Measurements from ENCODE around the gene TMEM200C. TPM values are rescaled to one million over a fixed set of nuclear protein-coding genes. Genes with fewer than 3 reads are reported as not detected.

The TMEM200C gene
- total and polyA plus RNA-seq, 2 donors (not counting 1 experiment from before 2014, with no cell fraction given): not detected

GRCh38 chr18:5890331-5891183, 4.8 kb downstream of the TMEM200C start:
- no peak overlapping the region for H3K4me3 Mint-ChIP-seq
- CTCF ChIA-PET: interaction anchor here (1.0 to 3.2 kb wide), 5 partner anchors 11 to 787 kb away, joined by 3 to 13 read pairs (median 3); no protein-coding TSS in a partner anchor
- ATAC-seq (ENCODE audit: low read depth) (peak; percentile 64), DNase-seq (peak; percentile 54)
- Histone ChIP-seq H3K4me3 (ENCODE audit: control extremely low read depth in 1 of 5, extremely low read depth in 1 of 5, insufficient read depth in 1 of 5, low read depth in 2 of 5, low read length in 4 of 5) (peak overlapping the region in 3 of 5 experiments; percentile 17 to 41 (median 18)), H3K4me2 (replicated peaks; ENCODE audit: low read depth, low read length, poor library complexity, severe bottlenecking) (peak overlapping the region; percentile 72), H4K20me1 (ENCODE audit: control insufficient read depth, insufficient read depth, low read length, poor library complexity, severe bottlenecking) (no peaks in the 10 kb centered on the region), H3K27ac (ENCODE audit: low read length in 2 of 2) (no peak overlapping the region), H3K9me3 (ENCODE audit: control extremely low read depth in 1 of 3, control insufficient read depth in 2 of 3, insufficient read depth in 1 of 3, low read length in 2 of 3) (peaks cover 0 to 8% (median 0%) of the 10 kb centered on the region in 3 donors), H3K4me1 (ENCODE audit: control insufficient read depth in 2 of 2, insufficient read depth in 2 of 2, low read length in 2 of 2) (peaks cover 3 to 17% of the 10 kb centered on the region in 2 donors), H3K27me3 (replicated peaks in 1 of 4; ENCODE audit: control extremely low read depth in 1 of 4, control insufficient read depth in 3 of 4, insufficient read depth in 4 of 4, low read length in 3 of 4) (peaks cover 0 to 47% (median 33%) of the 10 kb centered on the region in 4 experiments), H3K36me3 (replicated peaks in 1 of 2; ENCODE audit: control extremely low read depth in 1 of 2, control insufficient read depth in 1 of 2, extremely low read depth in 1 of 2, insufficient read depth in 2 of 2, low read length in 1 of 2) (no peaks in the 10 kb centered on the region), H2AFZ (ENCODE audit: insufficient read depth, low read depth, low read length, poor library complexity, severe bottlenecking) (peak overlapping the region; percentile 62), H3K9ac (ENCODE audit: low read length) (peak overlapping the region; percentile 43), H3K79me2 (ENCODE audit: control insufficient read depth, insufficient read depth, low read length) (no peaks in the 10 kb centered on the region)
- intact Hi-C loops (cut with micrococcal nuclease): no loop called here
- peaks cover 14% of the 10 kb centered on the region for H3K4me1 Mint-ChIP-seq
- no peaks in the 10 kb centered on the region for H3K9me3 Mint-ChIP-seq (ENCODE audit: insufficient read depth)
- 3% methylated on average over 106 of the region's 106 CpGs for WGBS (ENCODE audit: insufficient coverage)
- H3K27me3 Mint-ChIP-seq: peaks cover 54% of the 10 kb centered on the region
- POLR2A ChIA-PET: no interaction called here
- no peak for TF ChIP-seq EZH2 (IDR thresholded peaks at IDR 0.05; ENCODE audit: borderline replicate concordance, insufficient read depth, low read depth, low read length, poor library complexity, severe bottlenecking)
- peak; percentile 57 for TF ChIP-seq CTCF (IDR thresholded peaks at IDR 0.05)
- H3K27ac Mint-ChIP-seq: no peak overlapping the region

GRCh38 chr18:5885361-5885760, 10.0 kb downstream of the TMEM200C start:
- ATAC-seq (ENCODE audit: low read depth) (no peak), DNase-seq (no peak)
- Mint-ChIP-seq H3K4me1 (no peaks in the 10 kb centered on the region), H3K9me3 (ENCODE audit: insufficient read depth) (no peaks in the 10 kb centered on the region), H3K27me3 (peaks cover 31% of the 10 kb centered on the region), H3K27ac (no peak overlapping the region), H3K4me3 (no peak overlapping the region)
- Histone ChIP-seq H3K79me2 (ENCODE audit: control insufficient read depth, insufficient read depth, low read length) (no peaks in the 10 kb centered on the region), H3K27me3 (replicated peaks in 1 of 4; ENCODE audit: control extremely low read depth in 1 of 4, control insufficient read depth in 3 of 4, insufficient read depth in 4 of 4, low read length in 3 of 4) (peaks cover 0 to 24% (median 10%) of the 10 kb centered on the region in 4 experiments), H3K4me1 (ENCODE audit: control insufficient read depth in 2 of 2, insufficient read depth in 2 of 2, low read length in 2 of 2) (peaks cover 3% of the 10 kb centered on the region in 2 donors), H3K9me3 (ENCODE audit: control extremely low read depth in 1 of 3, control insufficient read depth in 2 of 3, insufficient read depth in 1 of 3, low read length in 2 of 3) (no peaks in the 10 kb centered on the region), H3K27ac (ENCODE audit: low read length in 2 of 2) (no peak overlapping the region), H3K4me3 (ENCODE audit: control extremely low read depth in 1 of 5, extremely low read depth in 1 of 5, insufficient read depth in 1 of 5, low read depth in 2 of 5, low read length in 4 of 5) (no peak overlapping the region), H3K9ac (ENCODE audit: low read length) (no peak overlapping the region), H3K36me3 (replicated peaks in 1 of 2; ENCODE audit: control extremely low read depth in 1 of 2, control insufficient read depth in 1 of 2, extremely low read depth in 1 of 2, insufficient read depth in 2 of 2, low read length in 1 of 2) (no peaks in the 10 kb centered on the region), H3K4me2 (replicated peaks; ENCODE audit: low read depth, low read length, poor library complexity, severe bottlenecking) (no peak overlapping the region), H4K20me1 (ENCODE audit: control insufficient read depth, insufficient read depth, low read length, poor library complexity, severe bottlenecking) (no peaks in the 10 kb centered on the region), H2AFZ (ENCODE audit: insufficient read depth, low read depth, low read length, poor library complexity, severe bottlenecking) (no peak overlapping the region)
- intact Hi-C loops (cut with micrococcal nuclease): loop anchor here (5.0 kb wide), 1 partner anchor 813 kb away; no protein-coding TSS in a partner anchor
- 100% methylated on average over 1 of the region's 2 CpGs for WGBS (ENCODE audit: insufficient coverage)
- ChIA-PET POLR2A (no interaction called here), CTCF (no interaction called here)
- no peak for TF ChIP-seq EZH2 (IDR thresholded peaks at IDR 0.05; ENCODE audit: borderline replicate concordance, insufficient read depth, low read depth, low read length, poor library complexity, severe bottlenecking)
- no peak for TF ChIP-seq CTCF (IDR thresholded peaks at IDR 0.05)
